ENCODE results near the gene MAP2K3. TPM values are rescaled to one million over a fixed set of nuclear protein-coding genes. Genes with fewer than 3 reads are reported as not detected.

Gene MAP2K3
- total RNA-seq, 1 donor from 2014 or later, result 19.4 TPM

DNA sequence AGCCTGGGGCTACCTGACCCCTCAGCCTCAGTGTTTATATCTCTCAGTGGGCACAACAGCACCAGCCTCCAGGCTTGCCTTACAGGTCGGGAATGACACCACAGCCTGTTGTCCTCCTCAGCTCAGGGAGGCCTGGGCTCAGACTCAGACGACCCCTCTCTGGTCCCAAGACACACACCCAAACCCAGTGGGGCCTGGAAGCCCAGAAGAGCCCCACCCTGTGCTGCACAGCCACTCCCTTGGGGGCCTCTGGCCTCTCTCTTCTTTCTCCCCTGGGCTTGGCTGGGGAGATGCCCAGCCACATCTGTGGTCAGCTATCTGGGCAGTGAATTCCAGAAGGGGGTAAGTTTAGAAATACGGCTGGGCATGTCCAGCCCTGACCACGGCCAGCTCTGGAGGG lies 33.7 kb upstream of the MAP2K3 start:
- TF ChIP-seq CTCF (conservative IDR thresholded peaks at IDR 0.05), result no peak
- Mint-ChIP-seq H3K36me3 (ENCODE audit: low read depth) (no peaks in the 10 kb centered on the region), H3K9me3 (no peaks in the 10 kb centered on the region), H3K27ac (ENCODE audit: unreplicated experiment) (no peak overlapping the region), H3K4me1 (peaks cover 13% of the 10 kb centered on the region), H3K27me3 (ENCODE audit: low read depth) (peaks cover 5% of the 10 kb centered on the region), H3K4me3 (peak overlapping the region; percentile 44)
- DNase-seq (ENCODE audit: low read depth, low spot score), result no peak

GRCh38 chr17:21251337-21252010 lies 33.0 kb upstream of the MAP2K3 start:
- H3K9me3 Mint-ChIP-seq, result no peaks in the 10 kb centered on the region
- peaks cover 13% of the 10 kb centered on the region for H3K4me1 Mint-ChIP-seq
- no peak for DNase-seq (ENCODE audit: low read depth, low spot score)
- no peak for TF ChIP-seq CTCF (conservative IDR thresholded peaks at IDR 0.05)
- H3K27me3 Mint-ChIP-seq (ENCODE audit: low read depth), result peaks cover 5% of the 10 kb centered on the region
- no peaks in the 10 kb centered on the region for H3K36me3 Mint-ChIP-seq (ENCODE audit: low read depth)
- peak overlapping the region; percentile 87 for H3K4me3 Mint-ChIP-seq
- H3K27ac Mint-ChIP-seq (ENCODE audit: unreplicated experiment), result no peak overlapping the region

DNA sequence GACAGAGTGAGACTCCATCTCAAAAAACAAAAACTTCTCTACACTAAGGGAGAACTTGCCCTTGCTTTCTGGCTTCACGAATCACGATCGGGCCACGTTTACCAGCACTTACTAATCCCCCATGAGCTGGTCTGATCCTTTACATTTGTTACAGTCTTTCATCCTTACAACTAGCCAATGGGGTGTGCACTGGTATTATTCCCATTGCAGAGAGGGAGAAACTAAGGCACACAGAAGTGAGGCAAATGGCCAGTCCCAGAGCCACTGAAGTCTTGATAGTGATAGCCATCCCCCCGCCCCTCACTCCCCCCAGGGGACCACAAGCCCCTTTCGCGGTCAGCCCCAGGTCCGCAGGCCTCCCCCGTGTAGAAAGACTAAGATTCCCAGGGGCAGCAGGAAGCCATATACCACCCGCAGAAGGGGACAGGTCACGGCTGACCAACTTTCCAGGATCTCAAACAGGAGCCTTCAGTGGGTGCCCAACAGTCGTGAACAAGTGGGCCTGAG lies 32.2 kb upstream of the MAP2K3 start:
- H3K9me3 Mint-ChIP-seq, result no peaks in the 10 kb centered on the region
- no peak overlapping the region for H3K27ac Mint-ChIP-seq (ENCODE audit: unreplicated experiment)
- no peak for TF ChIP-seq CTCF (conservative IDR thresholded peaks at IDR 0.05)
- no peak for DNase-seq (ENCODE audit: low read depth, low spot score)
- H3K36me3 Mint-ChIP-seq (ENCODE audit: low read depth), result no peaks in the 10 kb centered on the region
- peak overlapping the region; percentile 87 for H3K4me3 Mint-ChIP-seq
- peaks cover 5% of the 10 kb centered on the region for H3K27me3 Mint-ChIP-seq (ENCODE audit: low read depth)
- H3K4me1 Mint-ChIP-seq, result peaks cover 13% of the 10 kb centered on the region

GRCh38 chr17:21252796-21253645 lies 31.5 kb upstream of the MAP2K3 start, which contains the start of gene NATD1:
NATD1 (minus strand) TSS chr17:21253410; CDS start chr17:21253264, 146 bp downstream.
- Mint-ChIP-seq H3K27me3 (ENCODE audit: low read depth) (peaks cover 5% of the 10 kb centered on the region), H3K4me3 (peak within 1 kb of the TSS; percentile 92), H3K9me3 (no peaks in the 10 kb centered on the region), H3K4me1 (peaks cover 13% of the 10 kb centered on the region), H3K36me3 (ENCODE audit: low read depth) (no peaks in the 10 kb centered on the region), H3K27ac (ENCODE audit: unreplicated experiment) (no peak within 1 kb of the TSS)
- no peak for TF ChIP-seq CTCF (conservative IDR thresholded peaks at IDR 0.05)
- peak; percentile 56 for DNase-seq (ENCODE audit: low read depth, low spot score)

DNA sequence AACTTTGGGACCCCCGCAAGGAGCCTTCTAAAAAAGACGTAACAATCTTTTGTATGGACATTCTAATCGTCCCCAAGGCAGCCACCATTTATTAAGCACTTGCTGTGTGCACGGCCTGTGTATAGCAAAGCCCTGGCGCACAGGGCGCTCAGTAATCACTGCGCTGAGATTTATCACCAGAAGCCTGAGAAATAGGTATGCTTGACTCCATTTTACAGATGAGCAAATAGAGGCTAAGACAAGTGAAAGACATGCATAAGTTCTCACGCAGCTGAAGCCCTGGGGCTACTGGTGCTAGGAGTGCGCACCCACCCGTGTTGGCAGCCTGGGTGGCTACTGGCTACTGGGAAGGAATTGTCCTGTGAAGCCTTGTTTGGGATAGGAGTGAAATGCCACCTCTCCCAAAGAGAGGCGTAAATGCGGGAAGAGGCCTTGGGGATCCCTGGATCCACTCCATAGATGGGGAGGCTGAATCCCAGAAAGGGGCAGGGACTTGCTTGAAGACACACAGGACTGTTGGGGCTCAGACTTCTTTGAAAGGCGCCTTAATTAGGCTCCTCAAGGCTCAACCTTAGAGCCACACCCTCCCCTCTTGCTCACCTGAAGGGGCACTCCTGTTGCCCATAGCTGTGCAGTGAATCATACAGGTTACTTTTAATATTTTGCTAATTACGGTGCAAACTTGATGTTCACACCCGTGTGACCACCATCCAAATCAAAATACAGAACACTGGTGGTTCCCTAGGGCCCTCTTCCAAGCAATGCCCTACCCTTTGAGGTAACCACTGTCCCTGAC lies 30.7 kb upstream of the MAP2K3 start:
- TF ChIP-seq CTCF (conservative IDR thresholded peaks at IDR 0.05), result no peak
- no peaks in the 10 kb centered on the region for H3K36me3 Mint-ChIP-seq (ENCODE audit: low read depth)
- DNase-seq (ENCODE audit: low read depth, low spot score), result no peak
- H3K27me3 Mint-ChIP-seq (ENCODE audit: low read depth), result peaks cover 5% of the 10 kb centered on the region
- no peaks in the 10 kb centered on the region for H3K9me3 Mint-ChIP-seq
- no peak overlapping the region for H3K27ac Mint-ChIP-seq (ENCODE audit: unreplicated experiment)
- H3K4me1 Mint-ChIP-seq, result peaks cover 13% of the 10 kb centered on the region
- peak overlapping the region; percentile 92 for H3K4me3 Mint-ChIP-seq
